Liver (tissue), 9 donors: ENCODE results near the gene SH3RF3. TPM values are rescaled to one million over a fixed set of nuclear protein-coding genes. Genes with fewer than 3 reads are reported as not detected.

ENCODE experiments used
- DNase-seq: peaks from one replicate; pipeline ENCODE4 v3.0.0-alpha.2; 2017; ENCODE audit warnings: low spot score
- H3K27ac ChIP-seq, 2 donors: one replicate each; pipeline ENCODE4 v1.7.0; 2013; ENCODE audit warnings: inconsistent platforms in 2 of 2, low read length in 2 of 2, control low read depth in 1 of 2, low read depth in 1 of 2, mild to moderate bottlenecking in 1 of 2
- H3K27me3 ChIP-seq, 4 donors: one replicate each; pipeline versions ENCODE4 v1.6.1 to v1.7.0; 2013; ENCODE audit warnings: low read length in 3 of 4, inconsistent platforms in 1 of 4, mild to moderate bottlenecking in 1 of 4, moderate library complexity in 1 of 4; ENCODE audit not compliant: control insufficient read depth in 4 of 4, insufficient read depth in 4 of 4
- H3K36me3 ChIP-seq, 4 donors: one replicate each; pipeline versions ENCODE4 v1.6.1 to v1.7.0; 2013; ENCODE audit warnings: low read length in 3 of 4, mild to moderate bottlenecking in 3 of 4, low read depth in 1 of 4, moderate library complexity in 1 of 4; ENCODE audit not compliant: control insufficient read depth in 4 of 4, insufficient read depth in 3 of 4
- H3K4me1 ChIP-seq, 4 donors: one replicate each; pipeline versions ENCODE4 v1.6.1 to v1.7.0; 2013; ENCODE audit warnings: low read length in 3 of 4, mild to moderate bottlenecking in 3 of 4, moderate library complexity in 1 of 4; ENCODE audit not compliant: control insufficient read depth in 4 of 4, insufficient read depth in 4 of 4
- H3K4me3 ChIP-seq, 3 donors: one replicate each; pipeline versions ENCODE4 v1.6.1 to v1.7.0; 2013; ENCODE audit warnings: low read length in 3 of 3, control low read depth in 1 of 3, low read depth in 1 of 3, mild to moderate bottlenecking in 1 of 3
- H3K9ac ChIP-seq, 2 donors: one replicate each; pipeline ENCODE4 v1.7.0; 2013; ENCODE audit warnings: low read length in 2 of 2, mild to moderate bottlenecking in 2 of 2, moderate library complexity in 2 of 2, control low read depth in 1 of 2, low read depth in 1 of 2
- H3K9me3 ChIP-seq, 4 donors: one replicate each; pipeline versions ENCODE4 v1.6.1 to v1.7.0; 2013; ENCODE audit warnings: low read length in 3 of 4; ENCODE audit not compliant: control insufficient read depth in 4 of 4
- EGR1 ChIP-seq, 2 donors: IDR thresholded peaks; 2 replicates each; pipeline ENCODE4 v1.6.1; 2016 to 2018; ENCODE audit warnings: antibody characterized with exemption in 2 of 2, low read depth in 2 of 2
- FOXA1 ChIP-seq: IDR thresholded peaks from 2 replicates; pipeline ENCODE4 v1.6.1; 2016; ENCODE audit warnings: antibody characterized with exemption
- GABPA ChIP-seq, 2 donors: IDR thresholded peaks in 1 of 2; conservative IDR thresholded peaks in 1 of 2; 2 replicates each; pipeline ENCODE4 v1.6.1; 2016; ENCODE audit warnings: antibody characterized with exemption in 2 of 2, mild to moderate bottlenecking in 1 of 2, moderate library complexity in 1 of 2
- HNF4A ChIP-seq, 2 donors: conservative IDR thresholded peaks; 2 replicates each; pipeline ENCODE4 v1.6.1; 2016; ENCODE audit warnings: antibody characterized with exemption in 2 of 2, mild to moderate bottlenecking in 2 of 2
- HNF4G ChIP-seq: IDR thresholded peaks from 2 replicates; pipeline ENCODE4 v1.6.1; 2016; ENCODE audit warnings: antibody characterized with exemption
- NR2F2 ChIP-seq: IDR thresholded peaks from 2 replicates; pipeline ENCODE4 v1.6.1; 2016; ENCODE audit warnings: antibody characterized with exemption
- RAD21 ChIP-seq, 2 donors: IDR thresholded peaks; 2 replicates each; pipeline ENCODE4 v1.6.1; 2016; ENCODE audit warnings: antibody characterized with exemption in 2 of 2, mild to moderate bottlenecking in 2 of 2
- RXRA ChIP-seq, 2 donors: IDR thresholded peaks; 2 replicates each; pipeline ENCODE4 v1.6.1; 2017 to 2018; ENCODE audit warnings: antibody characterized with exemption in 2 of 2, mild to moderate bottlenecking in 1 of 2
- SP1 ChIP-seq: IDR thresholded peaks from 2 replicates; pipeline ENCODE4 v1.6.1; 2018; ENCODE audit warnings: antibody characterized with exemption, mild to moderate bottlenecking
- TAF1 ChIP-seq: conservative IDR thresholded peaks from 2 replicates; pipeline ENCODE4 v1.6.1; 2016; ENCODE audit warnings: antibody characterized with exemption, mild to moderate bottlenecking
- YY1 ChIP-seq: IDR thresholded peaks from 2 replicates; pipeline ENCODE4 v1.6.1; 2016; ENCODE audit warnings: antibody characterized with exemption, mild to moderate bottlenecking
- ZBTB33 ChIP-seq: IDR thresholded peaks from 2 replicates; pipeline ENCODE4 v1.6.1; 2016; ENCODE audit warnings: antibody characterized with exemption
- WGBS: extraction: QIAGEN DNeasy Blood & Tissue Kit; methylation state at CpG from one replicate; pipeline ENCODE4 v1.1.7; 2013; 5-methylcytosine and 5-hydroxymethylcytosine counted together
- polyA plus RNA-seq, 2 donors: library from polyadenylated mRNA; stranded (reverse) in 1 of 2; unstranded in 1 of 2; fragments of 200-250 nt in 1 of 2; fragments of >200 nt in 1 of 2; fragmentation: Nextera tagmentation in 1 of 2; extraction: Ambion mirVana in 1 of 2; gene quantifications; one replicate each; pipeline versions ENCODE4 v1.2.1 to v1.2.3, GENCODE V29; 2013 to 2015
- total RNA-seq, 2 donors: library from RNA; depleted of rRNA; stranded (reverse); fragments of >200 nt; gene quantifications; one replicate each; pipeline ENCODE4 v1.2.3, GENCODE V29; 2014
- TF ChIP-seq, protein P1 (sequence below): fragments of 150-350 bp; IDR thresholded peaks from 2 replicates; pipeline ENCODE4 v1.5.1; 2017; ENCODE audit warnings: improper control_type of control experiment, low read depth, low read length; ENCODE audit not compliant: missing input control
- TF ChIP-seq, protein P2 (sequence below): IDR thresholded peaks from 2 replicates; pipeline ENCODE4 v1.6.1; 2016; ENCODE audit warnings: antibody characterized with exemption, mild to moderate bottlenecking
- TF ChIP-seq, protein P3 (sequence below): IDR thresholded peaks from 2 replicates; pipeline ENCODE4 v1.6.1; 2016; ENCODE audit warnings: antibody characterized with exemption
- donor health status: healthy.
- donor health status: healthy.
- donor health status: healthy.
- donor health status: healthy.
- donor health status: healthy.

SH3RF3 gene
- total and polyA plus RNA-seq, 4 donors = 0.11 to 1.0 (median 0.54) TPM

DNA sequence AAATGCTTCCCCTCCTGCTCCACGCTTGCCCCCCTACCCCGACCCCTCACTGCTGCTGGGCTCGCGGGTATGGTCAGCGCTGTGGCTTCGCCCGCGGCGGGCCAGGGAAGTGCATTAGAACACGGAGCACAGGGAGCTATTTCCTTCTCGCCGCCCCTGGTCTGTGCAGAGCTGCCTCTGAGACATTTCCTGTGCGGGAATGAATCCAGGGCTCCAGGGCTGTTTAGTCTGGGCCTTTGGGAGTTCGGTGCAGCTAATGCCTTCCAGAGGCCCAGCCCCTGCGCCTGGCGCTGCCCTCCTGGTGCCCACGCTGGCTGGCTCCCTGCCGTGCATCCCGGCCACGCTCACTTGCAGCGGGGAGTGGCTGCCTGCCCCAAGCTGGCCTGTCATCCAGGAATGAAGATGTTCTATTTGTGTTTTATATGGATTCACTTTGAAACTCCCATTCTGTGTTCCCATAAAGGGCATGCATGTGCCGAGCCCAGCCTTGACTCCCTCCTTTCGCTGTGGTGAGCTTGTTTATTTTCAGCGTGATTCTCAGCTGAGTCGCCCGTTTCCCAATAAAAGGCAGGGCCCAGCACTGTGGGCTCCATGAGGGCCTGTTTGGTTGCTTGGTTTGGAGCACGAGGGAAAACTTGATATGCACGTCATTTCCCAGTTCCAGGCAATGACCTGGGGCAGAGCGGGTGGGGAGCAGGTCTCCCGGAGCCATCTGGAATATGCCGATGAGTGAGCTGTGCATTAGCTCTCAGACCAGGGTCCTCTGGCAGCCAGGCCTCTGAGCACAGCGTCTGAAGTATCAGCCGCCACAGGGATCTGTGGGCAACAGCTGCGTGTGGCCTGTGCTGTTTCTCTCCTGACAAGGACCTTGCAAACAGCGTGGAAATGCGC, 42.7 kb downstream of the SH3RF3 start:
- Histone ChIP-seq H3K4me3 (no peak overlapping the region), H3K9ac (no peak overlapping the region), H3K27ac (peak overlapping the region; percentile 66 to 77), H3K9me3 (peaks cover 1 to 3% (median 3%) of the 10 kb centered on the region in 4 donors), H3K36me3 (no peaks in the 10 kb centered on the region), H3K27me3 (no peaks in the 10 kb centered on the region), H3K4me1 (peaks cover 0 to 4% (median 0%) of the 10 kb centered on the region in 4 donors)
- no peak for DNase-seq
- WGBS = 68% methylated on average over 36 of the region's 36 CpGs
- TF ChIP-seq, protein P1, sequence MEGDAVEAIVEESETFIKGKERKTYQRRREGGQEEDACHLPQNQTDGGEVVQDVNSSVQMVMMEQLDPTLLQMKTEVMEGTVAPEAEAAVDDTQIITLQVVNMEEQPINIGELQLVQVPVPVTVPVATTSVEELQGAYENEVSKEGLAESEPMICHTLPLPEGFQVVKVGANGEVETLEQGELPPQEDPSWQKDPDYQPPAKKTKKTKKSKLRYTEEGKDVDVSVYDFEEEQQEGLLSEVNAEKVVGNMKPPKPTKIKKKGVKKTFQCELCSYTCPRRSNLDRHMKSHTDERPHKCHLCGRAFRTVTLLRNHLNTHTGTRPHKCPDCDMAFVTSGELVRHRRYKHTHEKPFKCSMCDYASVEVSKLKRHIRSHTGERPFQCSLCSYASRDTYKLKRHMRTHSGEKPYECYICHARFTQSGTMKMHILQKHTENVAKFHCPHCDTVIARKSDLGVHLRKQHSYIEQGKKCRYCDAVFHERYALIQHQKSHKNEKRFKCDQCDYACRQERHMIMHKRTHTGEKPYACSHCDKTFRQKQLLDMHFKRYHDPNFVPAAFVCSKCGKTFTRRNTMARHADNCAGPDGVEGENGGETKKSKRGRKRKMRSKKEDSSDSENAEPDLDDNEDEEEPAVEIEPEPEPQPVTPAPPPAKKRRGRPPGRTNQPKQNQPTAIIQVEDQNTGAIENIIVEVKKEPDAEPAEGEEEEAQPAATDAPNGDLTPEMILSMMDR = peak; percentile 12
- TF ChIP-seq TAF1 (no peak), HNF4G (no peak), GABPA (IDR thresholded peaks at IDR 0.05 in 1 of 2, conservative IDR thresholded peaks at IDR 0.05 in 1 of 2) (no peak), NR2F2 (peak; percentile 33), YY1 (no peak), HNF4A (conservative IDR thresholded peaks at IDR 0.05) (no peak), ZBTB33 (no peak), SP1 (peak; percentile 15), EGR1 (IDR thresholded peaks at IDR 0.05; ENCODE audit: low read depth in 2 of 2) (no peak), RAD21 (IDR thresholded peaks at IDR 0.05) (no peak), FOXA1 (no peak), RXRA (IDR thresholded peaks at IDR 0.05) (peak in 1 of 2 donors; percentile 27)

GRCh38 chr2:109172556-109173105, 43.6 kb downstream of the SH3RF3 start:
- TF ChIP-seq, protein P2, sequence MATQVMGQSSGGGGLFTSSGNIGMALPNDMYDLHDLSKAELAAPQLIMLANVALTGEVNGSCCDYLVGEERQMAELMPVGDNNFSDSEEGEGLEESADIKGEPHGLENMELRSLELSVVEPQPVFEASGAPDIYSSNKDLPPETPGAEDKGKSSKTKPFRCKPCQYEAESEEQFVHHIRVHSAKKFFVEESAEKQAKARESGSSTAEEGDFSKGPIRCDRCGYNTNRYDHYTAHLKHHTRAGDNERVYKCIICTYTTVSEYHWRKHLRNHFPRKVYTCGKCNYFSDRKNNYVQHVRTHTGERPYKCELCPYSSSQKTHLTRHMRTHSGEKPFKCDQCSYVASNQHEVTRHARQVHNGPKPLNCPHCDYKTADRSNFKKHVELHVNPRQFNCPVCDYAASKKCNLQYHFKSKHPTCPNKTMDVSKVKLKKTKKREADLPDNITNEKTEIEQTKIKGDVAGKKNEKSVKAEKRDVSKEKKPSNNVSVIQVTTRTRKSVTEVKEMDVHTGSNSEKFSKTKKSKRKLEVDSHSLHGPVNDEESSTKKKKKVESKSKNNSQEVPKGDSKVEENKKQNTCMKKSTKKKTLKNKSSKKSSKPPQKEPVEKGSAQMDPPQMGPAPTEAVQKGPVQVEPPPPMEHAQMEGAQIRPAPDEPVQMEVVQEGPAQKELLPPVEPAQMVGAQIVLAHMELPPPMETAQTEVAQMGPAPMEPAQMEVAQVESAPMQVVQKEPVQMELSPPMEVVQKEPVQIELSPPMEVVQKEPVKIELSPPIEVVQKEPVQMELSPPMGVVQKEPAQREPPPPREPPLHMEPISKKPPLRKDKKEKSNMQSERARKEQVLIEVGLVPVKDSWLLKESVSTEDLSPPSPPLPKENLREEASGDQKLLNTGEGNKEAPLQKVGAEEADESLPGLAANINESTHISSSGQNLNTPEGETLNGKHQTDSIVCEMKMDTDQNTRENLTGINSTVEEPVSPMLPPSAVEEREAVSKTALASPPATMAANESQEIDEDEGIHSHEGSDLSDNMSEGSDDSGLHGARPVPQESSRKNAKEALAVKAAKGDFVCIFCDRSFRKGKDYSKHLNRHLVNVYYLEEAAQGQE = no peak
- no peak for TF ChIP-seq GABPA (IDR thresholded peaks at IDR 0.05 in 1 of 2, conservative IDR thresholded peaks at IDR 0.05 in 1 of 2)
- TF ChIP-seq, protein P1 = no peak
- TF ChIP-seq RAD21 (IDR thresholded peaks at IDR 0.05) = no peak
- TF ChIP-seq, protein P3, sequence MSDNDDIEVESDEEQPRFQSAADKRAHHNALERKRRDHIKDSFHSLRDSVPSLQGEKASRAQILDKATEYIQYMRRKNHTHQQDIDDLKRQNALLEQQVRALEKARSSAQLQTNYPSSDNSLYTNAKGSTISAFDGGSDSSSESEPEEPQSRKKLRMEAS = no peak
- no peak for TF ChIP-seq YY1
- TF ChIP-seq SP1 = no peak
- WGBS = 77% methylated on average over 7 of the region's 7 CpGs
- Histone ChIP-seq H3K27ac (peak overlapping the region; percentile 66 to 77), H3K4me3 (no peak overlapping the region), H3K36me3 (no peaks in the 10 kb centered on the region), H3K27me3 (no peaks in the 10 kb centered on the region), H3K4me1 (peaks cover 0 to 4% (median 0%) of the 10 kb centered on the region in 4 donors), H3K9me3 (peaks cover 1 to 3% (median 3%) of the 10 kb centered on the region in 4 donors), H3K9ac (no peak overlapping the region)
- no peak for DNase-seq
